Colonic mucosa (tissue), 4 donors: ENCODE data around the gene NEK7. TPM values are rescaled to one million over a fixed set of nuclear protein-coding genes. Genes with fewer than 3 reads are reported as not detected.

Source experiments
- DNase-seq: peaks from one replicate; pipeline ENCODE4 v3.0.0-alpha.2; 2020
- H3K27ac ChIP-seq: fragments of 200-600 bp; one replicate; pipeline ENCODE4 v1.8.0; 2021
- H3K27me3 ChIP-seq: fragments of 200-600 bp; one replicate; pipeline ENCODE4 v1.8.0; 2021
- H3K36me3 ChIP-seq: fragments of 200-600 bp; one replicate; pipeline ENCODE4 v1.8.0; 2021
- H3K4me1 ChIP-seq: fragments of 200-600 bp; one replicate; pipeline ENCODE4 v1.8.0; 2021; ENCODE audit warnings: mild to moderate bottlenecking
- H3K4me3 ChIP-seq: fragments of 200-600 bp; one replicate; pipeline ENCODE4 v1.8.0; 2021
- H3K9ac ChIP-seq, 2 donors: one replicate each; pipeline ENCODE4 v1.7.0; 2013; ENCODE audit warnings: control low read depth in 2 of 2, low read depth in 2 of 2, low read length in 2 of 2
- H3K9me3 ChIP-seq: fragments of 200-600 bp; one replicate; pipeline ENCODE4 v1.8.0; 2021
- CTCF ChIP-seq: fragments of 200-600 bp; IDR thresholded peaks from one replicate; pipeline ENCODE4 v1.8.0; 2022; ENCODE audit warnings: antibody characterized with exemption, mild to moderate bottlenecking
- intact Hi-C: fragments of 100-400 bp; cut with DNase I; formaldehyde crosslinking; loops from one replicate; pipeline ENCODE4 v1.14.1; 2022
- total RNA-seq, 2 donors: library from RNA; stranded (reverse); fragmentation: NEBNext Ultra II Directional in 1 of 2; extraction: Animal tissue kit (Norgen Biotek cat#: 25700) in 1 of 2; gene quantifications; one replicate each; pipeline ENCODE4 v1.2.1, GENCODE V29; 2021
- donor health status: healthy.
- donor health status: DM: no; HTN: no; CAD: no.
- donor health status: DM: no; HTN: no; CAD: no.

The NEK7 gene
- total RNA-seq, 2 donors from 2014 or later: 45.4 to 64.7 TPM

- no peak overlapping the region for H3K9ac ChIP-seq
- no peaks in the 10 kb centered on the region for H3K36me3 ChIP-seq
- no peak for DNase-seq
- H3K27ac ChIP-seq: no peak overlapping the region
- no peaks in the 10 kb centered on the region for H3K4me1 ChIP-seq
- H3K9me3 ChIP-seq: no peaks in the 10 kb centered on the region
- no peak for TF ChIP-seq CTCF
- H3K27me3 ChIP-seq: no peaks in the 10 kb centered on the region
- intact Hi-C loops: no loop called here
- H3K4me3 ChIP-seq: no peak overlapping the region
These were observed 114.7 kb downstream of the NEK7 start for GRCh38 chr1:198271467-198271866.

GRCh38 chr1:198272492-198272891 lies 115.7 kb downstream of the NEK7 start:
- no peaks in the 10 kb centered on the region for H3K9me3 ChIP-seq
- no peaks in the 10 kb centered on the region for H3K36me3 ChIP-seq
- no peak overlapping the region for H3K9ac ChIP-seq
- H3K4me3 ChIP-seq: no peak overlapping the region
- no peak for TF ChIP-seq CTCF
- intact Hi-C loops: no loop called here
- no peak overlapping the region for H3K27ac ChIP-seq
- no peak for DNase-seq
- no peaks in the 10 kb centered on the region for H3K4me1 ChIP-seq
- H3K27me3 ChIP-seq: no peaks in the 10 kb centered on the region

GRCh38 chr1:198273748-198274295 lies 117.0 kb downstream of the NEK7 start:
- Histone ChIP-seq H3K9ac (no peak overlapping the region), H3K9me3 (no peaks in the 10 kb centered on the region), H3K27ac (no peak overlapping the region), H3K36me3 (no peaks in the 10 kb centered on the region), H3K4me3 (no peak overlapping the region), H3K27me3 (no peaks in the 10 kb centered on the region), H3K4me1 (no peaks in the 10 kb centered on the region)
- no peak for DNase-seq
- intact Hi-C loops: no loop called here
- no peak for TF ChIP-seq CTCF

DNA sequence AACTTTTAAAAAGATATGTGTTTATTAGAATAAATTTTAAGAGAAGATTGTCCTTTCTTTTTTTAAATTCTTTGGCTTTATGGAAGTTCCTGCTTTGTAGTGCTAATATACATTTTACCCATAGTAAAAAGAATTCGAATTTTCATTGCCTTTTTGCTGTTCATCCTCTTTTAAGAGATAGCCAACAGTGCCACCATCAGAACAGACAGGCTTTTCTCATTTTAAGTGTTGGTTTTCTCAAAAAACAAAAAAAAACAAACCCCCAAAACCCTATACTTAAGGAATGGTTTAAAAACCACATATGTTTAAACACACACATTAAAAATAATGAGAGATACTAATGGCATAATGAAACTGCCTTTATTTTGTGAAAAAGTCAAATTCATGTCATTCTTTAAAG lies 118.8 kb downstream of the NEK7 start:
- Histone ChIP-seq H3K27me3 (no peaks in the 10 kb centered on the region), H3K27ac (no peak overlapping the region), H3K9ac (no peak overlapping the region), H3K4me3 (no peak overlapping the region), H3K4me1 (no peaks in the 10 kb centered on the region), H3K9me3 (no peaks in the 10 kb centered on the region), H3K36me3 (no peaks in the 10 kb centered on the region)
- TF ChIP-seq CTCF: no peak
- DNase-seq: no peak
- intact Hi-C loops: no loop called here

DNA sequence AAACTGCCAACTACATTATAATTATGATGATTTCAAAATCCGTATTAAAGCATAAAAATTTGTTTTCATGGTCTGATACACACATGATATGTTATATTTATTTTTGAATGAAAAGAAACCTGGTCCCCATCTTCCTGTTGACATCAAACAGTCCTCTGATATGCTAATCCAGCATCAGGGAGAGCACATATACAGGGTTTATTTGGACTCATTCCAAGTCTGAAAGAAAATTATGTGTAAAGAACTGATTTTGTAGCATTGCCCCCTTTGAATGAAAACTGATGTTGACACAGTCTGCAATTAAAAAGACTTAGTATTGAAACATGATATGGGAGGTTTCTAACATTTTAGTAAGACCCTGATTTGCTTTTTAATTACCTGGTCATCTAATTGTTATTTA lies 119.4 kb downstream of the NEK7 start:
- DNase-seq: no peak
- H3K4me3 ChIP-seq: no peak overlapping the region
- H3K27me3 ChIP-seq: no peaks in the 10 kb centered on the region
- H3K4me1 ChIP-seq: no peaks in the 10 kb centered on the region
- intact Hi-C loops: no loop called here
- TF ChIP-seq CTCF: no peak
- H3K27ac ChIP-seq: no peak overlapping the region
- H3K36me3 ChIP-seq: no peaks in the 10 kb centered on the region
- H3K9ac ChIP-seq: no peak overlapping the region
- no peaks in the 10 kb centered on the region for H3K9me3 ChIP-seq

DNA sequence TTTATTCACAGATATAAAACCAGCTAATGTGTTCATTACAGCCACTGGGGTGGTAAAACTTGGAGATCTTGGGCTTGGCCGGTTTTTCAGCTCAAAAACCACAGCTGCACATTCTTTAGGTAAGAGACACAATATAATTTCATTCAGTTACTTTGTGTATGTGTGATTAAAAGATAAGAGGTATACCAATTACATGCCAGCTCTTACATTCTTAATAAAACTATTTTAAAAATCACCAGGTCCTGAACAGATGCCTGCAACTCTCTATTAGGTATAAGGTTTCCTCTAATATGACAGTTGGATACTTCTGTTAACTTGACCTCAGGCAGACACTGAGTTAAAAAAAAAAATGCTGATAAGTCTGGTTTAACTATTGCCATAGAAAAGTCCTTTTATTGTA lies 122.1 kb downstream of the NEK7 start:
- no peaks in the 10 kb centered on the region for H3K4me1 ChIP-seq
- no peak overlapping the region for H3K27ac ChIP-seq
- H3K27me3 ChIP-seq: no peaks in the 10 kb centered on the region
- no peak for TF ChIP-seq CTCF
- intact Hi-C loops: no loop called here
- H3K9ac ChIP-seq: no peak overlapping the region
- H3K36me3 ChIP-seq: no peaks in the 10 kb centered on the region
- no peak for DNase-seq
- no peaks in the 10 kb centered on the region for H3K9me3 ChIP-seq
- H3K4me3 ChIP-seq: no peak overlapping the region
